ENCODE results near the gene SMG7.
"Not testable (repeated sequence)": the region's sequence is repeated elsewhere in the genome, so short reads cannot be mapped to it uniquely, and the experiment has no call there.

SMG7 gene, protein sequence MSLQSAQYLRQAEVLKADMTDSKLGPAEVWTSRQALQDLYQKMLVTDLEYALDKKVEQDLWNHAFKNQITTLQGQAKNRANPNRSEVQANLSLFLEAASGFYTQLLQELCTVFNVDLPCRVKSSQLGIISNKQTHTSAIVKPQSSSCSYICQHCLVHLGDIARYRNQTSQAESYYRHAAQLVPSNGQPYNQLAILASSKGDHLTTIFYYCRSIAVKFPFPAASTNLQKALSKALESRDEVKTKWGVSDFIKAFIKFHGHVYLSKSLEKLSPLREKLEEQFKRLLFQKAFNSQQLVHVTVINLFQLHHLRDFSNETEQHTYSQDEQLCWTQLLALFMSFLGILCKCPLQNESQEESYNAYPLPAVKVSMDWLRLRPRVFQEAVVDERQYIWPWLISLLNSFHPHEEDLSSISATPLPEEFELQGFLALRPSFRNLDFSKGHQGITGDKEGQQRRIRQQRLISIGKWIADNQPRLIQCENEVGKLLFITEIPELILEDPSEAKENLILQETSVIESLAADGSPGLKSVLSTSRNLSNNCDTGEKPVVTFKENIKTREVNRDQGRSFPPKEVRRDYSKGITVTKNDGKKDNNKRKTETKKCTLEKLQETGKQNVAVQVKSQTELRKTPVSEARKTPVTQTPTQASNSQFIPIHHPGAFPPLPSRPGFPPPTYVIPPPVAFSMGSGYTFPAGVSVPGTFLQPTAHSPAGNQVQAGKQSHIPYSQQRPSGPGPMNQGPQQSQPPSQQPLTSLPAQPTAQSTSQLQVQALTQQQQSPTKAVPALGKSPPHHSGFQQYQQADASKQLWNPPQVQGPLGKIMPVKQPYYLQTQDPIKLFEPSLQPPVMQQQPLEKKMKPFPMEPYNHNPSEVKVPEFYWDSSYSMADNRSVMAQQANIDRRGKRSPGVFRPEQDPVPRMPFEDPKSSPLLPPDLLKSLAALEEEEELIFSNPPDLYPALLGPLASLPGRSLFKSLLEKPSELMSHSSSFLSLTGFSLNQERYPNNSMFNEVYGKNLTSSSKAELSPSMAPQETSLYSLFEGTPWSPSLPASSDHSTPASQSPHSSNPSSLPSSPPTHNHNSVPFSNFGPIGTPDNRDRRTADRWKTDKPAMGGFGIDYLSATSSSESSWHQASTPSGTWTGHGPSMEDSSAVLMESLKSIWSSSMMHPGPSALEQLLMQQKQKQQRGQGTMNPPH

DNA sequence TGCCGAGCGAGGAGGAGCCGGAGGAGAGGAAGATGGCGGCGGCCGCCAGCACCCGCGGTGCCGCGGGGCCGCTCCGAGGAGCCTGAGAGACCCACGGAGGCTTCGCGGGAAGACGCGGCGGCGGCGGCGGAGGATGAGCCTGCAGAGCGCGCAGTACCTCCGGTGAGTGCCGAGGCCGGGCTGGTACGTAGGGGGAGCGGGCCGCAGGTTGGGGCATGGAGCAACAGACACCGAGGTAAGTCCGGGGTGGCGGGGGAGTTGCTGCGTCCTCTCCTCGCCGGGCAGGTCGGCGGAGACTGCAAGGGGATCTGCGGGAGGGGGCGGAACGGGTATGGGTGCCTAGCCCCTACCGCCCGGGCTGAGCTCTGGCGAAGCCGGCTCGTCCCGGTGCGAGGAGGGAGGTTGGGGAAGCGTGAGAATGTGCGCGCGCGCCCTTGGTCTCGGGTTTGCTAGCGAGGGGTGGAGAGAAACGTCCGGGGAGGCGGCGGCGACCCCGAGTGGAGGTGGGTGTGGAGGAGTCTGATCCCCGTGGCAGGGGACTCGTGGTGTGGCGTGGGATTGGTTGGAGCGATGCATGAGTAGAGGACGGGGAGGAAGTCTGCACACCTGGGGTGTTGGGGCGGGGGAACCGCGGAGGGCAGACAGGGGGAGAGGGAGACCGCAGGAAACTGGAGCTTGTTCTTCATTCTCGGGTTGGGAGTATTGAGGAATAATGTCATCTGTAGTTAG, at the start of gene SMG7:
Gene SMG7, plus strand, starts transcription at position 12 of the 729 bp plus-strand sequence. Its CDS starts 122 bp downstream, at position 134.
- H3K4me3 ChIP-seq (ENCODE audit: low read length), result peak within 1 kb of the TSS; percentile 84
- TF ChIP-seq, protein P1, sequence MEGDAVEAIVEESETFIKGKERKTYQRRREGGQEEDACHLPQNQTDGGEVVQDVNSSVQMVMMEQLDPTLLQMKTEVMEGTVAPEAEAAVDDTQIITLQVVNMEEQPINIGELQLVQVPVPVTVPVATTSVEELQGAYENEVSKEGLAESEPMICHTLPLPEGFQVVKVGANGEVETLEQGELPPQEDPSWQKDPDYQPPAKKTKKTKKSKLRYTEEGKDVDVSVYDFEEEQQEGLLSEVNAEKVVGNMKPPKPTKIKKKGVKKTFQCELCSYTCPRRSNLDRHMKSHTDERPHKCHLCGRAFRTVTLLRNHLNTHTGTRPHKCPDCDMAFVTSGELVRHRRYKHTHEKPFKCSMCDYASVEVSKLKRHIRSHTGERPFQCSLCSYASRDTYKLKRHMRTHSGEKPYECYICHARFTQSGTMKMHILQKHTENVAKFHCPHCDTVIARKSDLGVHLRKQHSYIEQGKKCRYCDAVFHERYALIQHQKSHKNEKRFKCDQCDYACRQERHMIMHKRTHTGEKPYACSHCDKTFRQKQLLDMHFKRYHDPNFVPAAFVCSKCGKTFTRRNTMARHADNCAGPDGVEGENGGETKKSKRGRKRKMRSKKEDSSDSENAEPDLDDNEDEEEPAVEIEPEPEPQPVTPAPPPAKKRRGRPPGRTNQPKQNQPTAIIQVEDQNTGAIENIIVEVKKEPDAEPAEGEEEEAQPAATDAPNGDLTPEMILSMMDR (conservative IDR thresholded peaks at IDR 0.05; ENCODE audit: low read depth, low read length), result no peak
- no peak for DNase-seq (ENCODE audit: low read depth)

DNA sequence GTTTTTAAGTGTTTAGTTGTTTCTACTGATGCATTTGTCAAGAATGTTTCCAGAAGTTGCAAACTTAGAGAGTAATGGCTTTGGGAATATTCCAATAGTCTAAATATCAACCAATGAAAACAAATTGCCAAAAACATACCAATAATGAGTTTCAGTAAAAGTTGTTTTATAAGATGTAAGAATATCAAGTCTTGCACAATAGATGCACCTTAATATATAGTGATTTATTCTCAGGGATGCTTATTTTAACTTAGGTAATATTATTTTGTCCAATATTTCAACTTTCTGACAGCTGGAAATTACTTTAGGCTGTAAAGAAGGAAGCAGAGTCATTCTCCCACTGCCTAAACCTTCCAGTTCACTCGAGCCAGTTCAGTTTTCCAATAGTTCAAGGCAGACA, 48.8 kb upstream of the SMG7 start:
- H3K4me3 ChIP-seq (ENCODE audit: low read length), result no peak overlapping the region
- TF ChIP-seq, protein P1 (conservative IDR thresholded peaks at IDR 0.05; ENCODE audit: low read depth, low read length), result no peak
- DNase-seq (ENCODE audit: low read depth), result no peak

DNA sequence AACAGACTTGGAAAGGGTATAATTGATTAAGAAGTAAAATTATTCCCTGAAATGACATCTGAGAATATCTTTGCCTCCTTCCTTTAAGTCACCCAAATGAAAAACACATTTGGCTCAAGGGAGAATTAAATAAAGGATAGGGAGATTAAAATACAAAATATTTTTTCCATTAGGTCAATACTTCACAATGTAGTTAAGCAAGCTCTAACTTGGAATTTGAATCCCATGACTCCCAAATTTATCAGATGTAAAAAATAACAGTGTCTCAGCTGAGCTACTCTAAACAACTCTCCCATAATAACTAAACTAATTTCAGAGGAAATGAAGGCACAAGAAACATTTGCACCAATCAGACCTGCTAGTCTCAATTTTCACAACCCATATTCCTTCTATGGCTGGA, 47.6 kb upstream of the SMG7 start:
- H3K4me3 ChIP-seq (ENCODE audit: low read length), result no peak overlapping the region
- TF ChIP-seq, protein P1 (conservative IDR thresholded peaks at IDR 0.05; ENCODE audit: low read depth, low read length), result no peak
- no peak for DNase-seq (ENCODE audit: low read depth)

DNA sequence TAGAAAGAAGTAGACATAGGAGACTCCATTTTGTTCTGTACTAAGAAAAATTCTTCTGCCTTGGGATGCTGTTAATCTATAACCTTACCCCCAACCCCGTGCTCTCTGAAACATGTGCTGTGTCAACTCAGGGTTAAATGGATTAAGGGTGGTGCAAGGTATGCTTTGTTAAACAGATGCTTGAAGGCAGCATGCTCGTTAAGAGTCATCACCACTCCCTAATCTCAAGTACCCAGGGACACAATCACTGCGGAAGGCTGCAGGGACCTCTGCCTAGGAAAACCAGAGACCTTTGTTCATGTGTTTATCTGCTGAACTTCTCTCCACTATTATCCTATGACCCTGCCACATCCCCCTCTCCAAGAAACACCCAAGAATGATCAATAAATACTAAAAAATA, 44.7 kb upstream of the SMG7 start:
- DNase-seq (ENCODE audit: low read depth); H3K4me3 ChIP-seq (ENCODE audit: low read length): not testable (repeated sequence)

DNA sequence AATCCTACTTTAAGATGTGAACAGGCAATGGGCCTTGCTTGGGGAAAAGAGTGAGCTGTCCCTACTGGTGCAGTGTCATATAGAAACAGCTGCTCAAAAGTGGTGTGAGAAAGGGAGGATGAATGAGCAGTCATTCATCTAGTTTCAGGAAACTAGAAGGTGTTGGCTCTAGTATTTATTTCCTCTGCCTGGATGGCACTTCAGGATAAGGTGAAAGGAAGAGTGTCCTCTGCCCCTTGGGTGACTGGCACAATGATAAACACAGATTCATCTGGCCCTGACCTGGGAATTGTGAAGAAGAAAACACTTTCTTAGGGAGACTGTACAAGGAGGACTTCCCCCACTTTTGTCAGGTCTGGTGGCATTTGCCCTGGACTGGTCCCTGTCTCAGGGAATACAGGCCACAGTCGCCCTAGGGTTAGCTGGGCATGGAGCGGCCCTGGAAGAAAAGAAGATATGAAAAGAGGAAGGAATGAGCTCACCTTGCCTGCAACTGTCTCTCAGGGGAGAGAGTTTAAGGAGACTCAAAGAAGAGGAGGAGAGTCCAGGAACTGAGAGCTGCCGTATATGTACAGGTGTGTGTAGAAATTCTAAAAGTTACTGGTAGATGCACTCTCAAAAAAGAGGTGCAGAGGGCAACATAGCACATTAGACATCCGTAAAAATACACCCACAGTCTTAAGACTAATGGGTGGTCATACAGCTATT, 40.3 kb upstream of the SMG7 start:
- no peak for DNase-seq (ENCODE audit: low read depth)
- TF ChIP-seq, protein P1 (conservative IDR thresholded peaks at IDR 0.05; ENCODE audit: low read depth, low read length), result no peak
- H3K4me3 ChIP-seq (ENCODE audit: low read length), result no peak overlapping the region

DNA sequence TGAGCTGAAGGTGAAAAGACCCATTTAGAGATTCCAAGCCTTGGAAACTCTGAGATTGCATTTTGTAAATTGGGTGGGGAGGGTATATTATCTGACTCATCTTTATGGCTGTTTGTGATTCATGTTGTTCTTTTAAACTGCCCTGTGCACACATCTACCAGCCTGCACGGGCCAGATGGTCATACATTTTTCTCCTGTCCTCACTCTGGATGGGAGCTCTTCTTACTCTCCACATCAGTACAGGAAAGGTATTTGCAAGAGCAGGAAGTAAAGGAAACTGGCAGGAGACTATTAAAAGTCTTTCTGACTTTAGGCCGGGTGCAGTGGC, 39.8 kb upstream of the SMG7 start:
- no peak for DNase-seq (ENCODE audit: low read depth)
- H3K4me3 ChIP-seq (ENCODE audit: low read length), result no peak overlapping the region
- TF ChIP-seq, protein P1 (conservative IDR thresholded peaks at IDR 0.05; ENCODE audit: low read depth, low read length), result no peak
